Heart right ventricle (tissue), 16 donors: ENCODE measurements around the gene MVB12B. TPM values are rescaled to one million over a fixed set of nuclear protein-coding genes. Genes with fewer than 3 reads are reported as not detected.

Source experiments
- ATAC-seq, 8 donors: fragments of 200-7000 bp; cut with Tn5 transposase; one replicate each; pipeline ENCODE4 v1.9.1; 2020; ENCODE audit warnings: mild to moderate bottlenecking in 8 of 8, moderate library complexity in 8 of 8, moderate number of reproducible peaks in 1 of 8
- DNase-seq, 2 donors: peaks; one replicate each; pipeline ENCODE4 v3.0.0-alpha.2; 2020
- H3K27ac ChIP-seq, 10 donors: fragments of 200-600 bp; sonication (generic) in 2 of 10; one replicate each; pipeline versions ENCODE4 v1.5.0 to v1.8.0; 2020 to 2022; ENCODE audit warnings: mild to moderate bottlenecking in 3 of 10
- H3K27me3 ChIP-seq, 7 donors: fragments of 200-600 bp; one replicate each; pipeline ENCODE4 v1.8.0; 2021 to 2022; ENCODE audit warnings: mild to moderate bottlenecking in 2 of 7
- H3K36me3 ChIP-seq, 9 donors: fragments of 200-600 bp; sonication (generic) in 1 of 9; one replicate each; pipeline versions ENCODE4 v1.5.0 to v1.8.0; 2020 to 2022; ENCODE audit warnings: mild to moderate bottlenecking in 2 of 9
- H3K4me1 ChIP-seq, 9 donors: fragments of 200-600 bp; sonication (generic) in 1 of 9; one replicate each; pipeline versions ENCODE4 v1.5.0 to v1.8.0; 2020 to 2022; ENCODE audit warnings: mild to moderate bottlenecking in 4 of 9
- H3K4me3 ChIP-seq, 10 donors: fragments of 200-600 bp; sonication (generic) in 2 of 10; one replicate each; pipeline versions ENCODE4 v1.5.0 to v1.8.0; 2020 to 2022; ENCODE audit warnings: mild to moderate bottlenecking in 7 of 10, moderate library complexity in 2 of 10
- H3K9me3 ChIP-seq, 11 donors: fragments of 200-600 bp in 10 of 11; sonication (generic) in 2 of 11; one replicate each; pipeline versions ENCODE4 v1.5.0 to v1.8.0; 2013 to 2022; ENCODE audit warnings: mild to moderate bottlenecking in 2 of 11, control low read depth in 1 of 11, moderate library complexity in 1 of 11
- WGBS, 2 donors: extraction: QIAGEN DNeasy Blood & Tissue Kit; methylation state at CpG; one replicate each; pipeline ENCODE4 v1.1.7; 2013; ENCODE audit warnings: inconsistent platforms in 1 of 2; 5-methylcytosine and 5-hydroxymethylcytosine counted together
- intact Hi-C, 10 donors: fragments of 100-400 bp; cut with DNase I; formaldehyde crosslinking; loops; one replicate each; pipeline versions ENCODE4 v1.11.1 to v1.14.2; 2022
- polyA plus RNA-seq, 2 donors: library from polyadenylated mRNA; stranded (reverse); fragments of 200-250 nt; gene quantifications; one replicate each; pipeline ENCODE4 v1.2.3, GENCODE V29; 2013
- total RNA-seq, 10 donors: library from RNA; stranded (reverse); fragmentation: NEBNext Ultra II Directional in 3 of 10; extraction: Animal tissue kit (Norgen Biotek cat#: 25700) in 3 of 10; gene quantifications; one replicate each; pipeline versions ENCODE4 v1.2.1 to v1.2.4, GENCODE V29; 2021 to 2023
- TF ChIP-seq, protein P1 (sequence below), 9 donors: fragments of 200-600 bp; sonication (generic) in 2 of 9; IDR thresholded peaks; one replicate each; pipeline versions ENCODE4 v1.5.0 to v1.8.0; 2021 to 2022; ENCODE audit warnings: antibody characterized with exemption in 9 of 9, mild to moderate bottlenecking in 5 of 9, moderate library complexity in 1 of 9
- donor health status: Arrhythmogenic right ventricular cardiomyopathy.
- donor health status: ischemic (EF 13 %, LVEDD 7.1; RV severe dilation, severe dysfunction).
- donor health status: healthy with polysubstance abuse.
- donor health status: DM: no; HTN: yes; CAD: no.
- donor health status: DM: no; HTN: no; CAD: no.
- donor health status: ischemic (EF 25% LVEDD 6.9; RV normal size, moderate dysfunction).
- donor health status: ischemic (EF 25% LVEDD 5.7; RV mildly dilated, moderate dysfunction).
- donor health status: healthy.
- donor health status: DM: yes; HTN: yes; CAD: no.
- donor health status: Ischemic cardiomyopathy.
- donor health status: ischemic (EF 35%, LVEDD 5.7; RV mildly dilated, moderate dysfunction).
- donor health status: nonischemic (EF 11% LVEDD 7.7; RV severe dilation, severe dysfunction).
- donor health status: DM: yes; HTN: yes; CAD: no.
- donor health status: PGD.
- donor health status: ischemic (EF 29% LVEDD 5.4; RV normal size, mild dysfunction).
- donor health status: nonischemic (EF 23%, LVEDD 6.1; RV moderate dilation, normal function).

MVB12B gene
- total and polyA plus RNA-seq, 12 donors, result 2.8 to 16.5 (median 10.6) TPM

DNA sequence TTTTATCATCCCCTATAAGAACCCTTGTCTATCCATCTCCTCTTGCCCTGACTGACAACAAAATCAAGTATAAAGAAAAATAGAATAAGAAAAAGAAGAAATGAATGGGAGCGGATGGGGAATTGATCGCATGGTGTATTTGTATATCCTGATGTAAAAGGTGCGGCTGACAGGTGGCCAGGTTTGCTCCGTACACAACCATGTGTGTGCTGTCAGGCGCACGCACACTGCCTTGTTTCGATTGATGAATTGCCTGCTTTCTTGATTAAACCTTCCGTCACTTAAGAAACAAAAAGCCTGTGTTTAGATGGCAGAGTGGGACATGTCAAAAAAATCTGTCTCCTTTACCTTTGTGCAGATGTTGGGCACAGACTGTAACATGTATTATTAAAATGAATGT, 102.6 kb downstream of the MVB12B start:
- ATAC-seq (no peak), DNase-seq (no peak)
- no peaks in the 10 kb centered on the region for H3K27me3 ChIP-seq
- WGBS, 2 donors, result 97 to 98% methylated on average over 8 of the region's 8 CpGs
- H3K4me3 ChIP-seq, result no peak overlapping the region
- H3K36me3 ChIP-seq, result peaks cover 0 to 43% (median 0%) of the 10 kb centered on the region in 9 donors
- H3K27ac ChIP-seq, result no peak overlapping the region
- intact Hi-C loops, result no loop called here
- H3K4me1 ChIP-seq, result peaks cover 0 to 7% (median 0%) of the 10 kb centered on the region in 9 donors
- no peaks in the 10 kb centered on the region for H3K9me3 ChIP-seq
- TF ChIP-seq, protein P1, sequence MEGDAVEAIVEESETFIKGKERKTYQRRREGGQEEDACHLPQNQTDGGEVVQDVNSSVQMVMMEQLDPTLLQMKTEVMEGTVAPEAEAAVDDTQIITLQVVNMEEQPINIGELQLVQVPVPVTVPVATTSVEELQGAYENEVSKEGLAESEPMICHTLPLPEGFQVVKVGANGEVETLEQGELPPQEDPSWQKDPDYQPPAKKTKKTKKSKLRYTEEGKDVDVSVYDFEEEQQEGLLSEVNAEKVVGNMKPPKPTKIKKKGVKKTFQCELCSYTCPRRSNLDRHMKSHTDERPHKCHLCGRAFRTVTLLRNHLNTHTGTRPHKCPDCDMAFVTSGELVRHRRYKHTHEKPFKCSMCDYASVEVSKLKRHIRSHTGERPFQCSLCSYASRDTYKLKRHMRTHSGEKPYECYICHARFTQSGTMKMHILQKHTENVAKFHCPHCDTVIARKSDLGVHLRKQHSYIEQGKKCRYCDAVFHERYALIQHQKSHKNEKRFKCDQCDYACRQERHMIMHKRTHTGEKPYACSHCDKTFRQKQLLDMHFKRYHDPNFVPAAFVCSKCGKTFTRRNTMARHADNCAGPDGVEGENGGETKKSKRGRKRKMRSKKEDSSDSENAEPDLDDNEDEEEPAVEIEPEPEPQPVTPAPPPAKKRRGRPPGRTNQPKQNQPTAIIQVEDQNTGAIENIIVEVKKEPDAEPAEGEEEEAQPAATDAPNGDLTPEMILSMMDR (IDR thresholded peaks at IDR 0.05), result no peak

DNA sequence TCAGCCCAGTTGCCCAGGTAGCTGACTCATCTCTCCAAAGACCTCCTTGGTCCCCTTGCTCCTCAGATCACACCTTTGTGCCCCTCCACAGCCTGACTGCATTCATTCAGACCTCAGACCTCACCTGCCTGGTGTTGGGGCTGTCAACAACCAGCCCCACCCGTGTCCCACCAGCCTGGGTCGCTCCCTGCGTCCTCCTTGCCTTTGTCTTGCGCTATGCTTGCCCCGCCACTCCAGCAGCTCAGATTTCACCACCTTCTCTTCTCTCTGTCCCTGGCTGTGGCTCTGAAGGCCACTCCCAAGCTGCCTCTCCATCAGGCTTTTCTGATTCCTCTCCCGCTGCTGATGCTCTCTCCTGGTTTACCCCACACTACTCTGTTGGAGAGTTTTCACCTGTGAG, 103.5 kb downstream of the MVB12B start:
- peaks cover 0 to 7% (median 0%) of the 10 kb centered on the region in 9 donors for H3K4me1 ChIP-seq
- no peaks in the 10 kb centered on the region for H3K27me3 ChIP-seq
- TF ChIP-seq, protein P1 (IDR thresholded peaks at IDR 0.05), result no peak
- H3K27ac ChIP-seq, result no peak overlapping the region
- DNase-seq, result no peak
- H3K4me3 ChIP-seq, result no peak overlapping the region
- H3K9me3 ChIP-seq, result no peaks in the 10 kb centered on the region
- intact Hi-C loops, result no loop called here
- 85 to 91% methylated on average over 6 of the region's 6 CpGs for WGBS, 2 donors
- no peak for ATAC-seq
- H3K36me3 ChIP-seq, result peaks cover 0 to 36% (median 0%) of the 10 kb centered on the region in 9 donors

DNA sequence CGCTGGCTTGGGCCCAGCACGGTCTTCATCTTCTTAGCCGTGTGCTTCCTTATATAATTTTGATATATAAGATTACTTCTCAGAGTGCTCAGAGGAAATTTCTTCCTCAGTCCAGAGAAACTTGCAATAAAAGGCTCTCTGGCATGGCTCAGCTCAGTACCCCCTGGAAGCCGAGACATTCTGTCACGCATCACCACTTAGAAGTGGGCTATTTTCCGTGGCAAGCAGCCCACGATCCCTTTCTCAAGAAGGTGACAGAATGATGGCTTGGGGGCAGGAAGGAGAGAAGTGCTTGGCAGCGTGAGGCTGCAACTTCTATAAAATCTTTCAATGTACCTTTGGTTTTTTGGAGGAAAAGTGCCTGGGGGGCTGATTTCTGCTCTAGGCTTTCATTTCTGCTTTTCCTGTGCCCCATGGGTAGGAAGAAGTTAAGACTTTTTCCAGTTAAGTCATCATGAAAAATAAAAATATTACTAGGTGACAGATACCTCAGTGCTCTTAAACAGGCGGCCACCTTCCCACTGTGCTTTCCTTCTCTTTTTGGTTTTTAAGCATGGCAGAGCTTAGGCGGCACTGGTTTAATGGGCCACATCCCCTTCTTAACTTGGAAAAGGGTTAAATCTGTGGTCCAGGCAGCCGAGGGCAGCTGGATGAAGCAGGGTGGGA, 104.6 kb downstream of the MVB12B start:
- ATAC-seq (no peak), DNase-seq (no peak)
- H3K4me3 ChIP-seq, result no peak overlapping the region
- peaks cover 0 to 7% (median 0%) of the 10 kb centered on the region in 9 donors for H3K4me1 ChIP-seq
- TF ChIP-seq, protein P1 (IDR thresholded peaks at IDR 0.05), result no peak
- no peaks in the 10 kb centered on the region for H3K9me3 ChIP-seq
- intact Hi-C loops, result no loop called here
- WGBS, 2 donors, result 88 to 89% methylated on average over 11 of the region's 11 CpGs
- peaks cover 0 to 33% (median 0%) of the 10 kb centered on the region in 9 donors for H3K36me3 ChIP-seq
- H3K27ac ChIP-seq, result no peak overlapping the region
- no peaks in the 10 kb centered on the region for H3K27me3 ChIP-seq

DNA sequence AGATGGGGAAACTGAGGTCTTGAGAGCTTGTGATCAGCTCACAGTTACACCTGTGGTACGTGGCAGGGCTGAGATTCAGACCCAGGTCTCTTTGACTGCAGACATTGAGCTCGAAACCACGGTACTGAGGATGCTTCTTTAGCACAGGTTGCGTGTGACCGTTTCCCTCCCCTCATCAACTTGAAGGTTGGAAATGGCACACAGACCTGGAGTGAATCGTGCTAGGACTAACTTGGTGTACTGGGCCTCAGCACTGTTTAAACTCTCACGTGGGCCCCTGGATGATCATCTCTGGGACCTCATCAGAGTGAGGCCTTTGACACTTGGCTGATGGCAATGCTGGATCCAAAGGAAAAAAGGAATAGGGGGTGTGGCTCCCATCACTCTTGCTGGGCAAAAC, 106.0 kb downstream of the MVB12B start:
- Histone ChIP-seq H3K9me3 (no peaks in the 10 kb centered on the region), H3K4me3 (no peak overlapping the region), H3K36me3 (peaks cover 0 to 26% (median 0%) of the 10 kb centered on the region in 9 donors), H3K27me3 (no peaks in the 10 kb centered on the region), H3K27ac (no peak overlapping the region), H3K4me1 (peaks cover 0 to 7% (median 0%) of the 10 kb centered on the region in 9 donors)
- ATAC-seq (no peak), DNase-seq (no peak)
- WGBS, 2 donors, result 92 to 98% methylated on average over 7 of the region's 7 CpGs
- TF ChIP-seq, protein P1 (IDR thresholded peaks at IDR 0.05), result no peak
- intact Hi-C loops, result no loop called here
